GM19395 (cell line): ENCODE measurements around the gene MMRN1.
A peak's percentile ranks its signal among the peaks of the same experiment; 100 is the strongest.

Experiments used
- ATAC-seq: cut with Tn5 transposase; IDR thresholded peaks from one replicate; pipeline ENCODE4 v1.9.1; 2021; ENCODE audit warnings: mild to moderate bottlenecking, moderate library complexity; ENCODE audit not compliant: unreplicated experiment

Gene MMRN1

DNA sequence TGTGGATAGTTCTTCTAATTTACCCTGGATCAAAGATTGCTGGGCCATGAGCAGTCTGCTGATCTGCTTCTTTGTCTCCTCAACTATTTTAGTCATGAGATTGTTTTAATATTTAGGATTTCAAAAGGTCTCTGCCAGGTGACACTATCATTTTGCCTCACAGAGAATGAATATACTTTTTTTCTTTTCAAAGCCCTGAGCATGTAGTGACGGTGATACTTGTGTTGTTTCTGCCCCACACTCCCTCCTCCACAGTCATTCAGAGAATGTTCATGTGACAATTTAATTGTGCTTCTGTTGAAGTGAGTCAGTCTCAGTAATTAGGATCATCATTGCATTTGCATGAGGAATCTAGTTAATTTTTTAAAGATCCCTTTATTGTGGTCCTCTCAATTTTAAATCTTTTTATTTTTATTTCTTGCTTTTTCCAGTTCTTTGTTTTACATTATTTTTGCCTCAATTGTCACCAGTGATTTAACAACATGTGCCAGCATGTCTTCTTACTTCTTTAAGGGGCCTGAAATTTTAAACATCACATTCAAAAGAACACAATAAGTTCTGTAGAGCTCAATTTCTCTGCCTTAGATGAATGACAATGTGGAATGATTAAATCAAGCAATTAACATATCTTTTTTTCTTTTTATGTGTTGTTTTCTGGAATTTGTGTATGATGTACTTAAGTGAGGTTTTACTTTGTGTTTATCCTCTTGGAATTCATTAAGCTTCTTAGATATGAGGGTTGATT, 12.3 kb downstream of the MMRN1 start:
- ATAC-seq: no peak

DNA sequence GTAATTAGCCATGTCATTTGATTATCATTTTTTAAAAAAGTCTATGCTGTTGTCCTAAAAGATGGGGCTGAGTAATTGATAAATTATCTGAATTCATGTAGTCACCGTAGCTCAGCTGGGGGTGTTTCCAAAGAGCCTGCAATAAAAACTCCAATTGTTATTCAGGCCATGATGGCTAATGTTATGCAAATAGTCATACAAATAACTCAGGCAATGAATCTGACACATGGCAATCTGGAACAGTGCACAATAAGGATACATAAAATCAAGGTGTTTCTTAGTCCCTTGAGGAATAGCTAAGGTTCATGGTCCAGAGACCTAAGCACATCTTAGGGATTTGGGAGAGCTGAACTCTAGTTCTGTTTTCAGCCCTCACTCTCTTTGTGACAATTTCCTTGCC, 15.2 kb downstream of the MMRN1 start:
- ATAC-seq: no peak

DNA sequence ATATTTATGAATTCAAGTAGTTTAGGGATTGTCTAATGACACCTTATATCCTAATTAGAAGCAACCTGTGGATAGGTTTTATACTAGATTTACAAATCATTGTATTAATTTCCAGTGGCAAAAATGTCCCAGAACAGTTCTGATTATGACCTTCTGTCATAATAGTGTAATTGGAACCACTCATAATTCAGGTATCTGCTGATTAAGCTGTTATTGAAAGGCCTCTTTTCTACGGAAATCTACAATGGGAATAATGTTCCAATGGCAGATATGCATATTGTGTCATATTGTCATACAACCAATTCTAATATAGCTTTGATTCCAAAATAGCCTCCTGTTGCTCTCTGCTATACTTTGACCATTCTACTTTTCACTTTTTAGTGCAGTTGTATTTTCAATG, 19.0 kb downstream of the MMRN1 start:
- no peak for ATAC-seq

DNA sequence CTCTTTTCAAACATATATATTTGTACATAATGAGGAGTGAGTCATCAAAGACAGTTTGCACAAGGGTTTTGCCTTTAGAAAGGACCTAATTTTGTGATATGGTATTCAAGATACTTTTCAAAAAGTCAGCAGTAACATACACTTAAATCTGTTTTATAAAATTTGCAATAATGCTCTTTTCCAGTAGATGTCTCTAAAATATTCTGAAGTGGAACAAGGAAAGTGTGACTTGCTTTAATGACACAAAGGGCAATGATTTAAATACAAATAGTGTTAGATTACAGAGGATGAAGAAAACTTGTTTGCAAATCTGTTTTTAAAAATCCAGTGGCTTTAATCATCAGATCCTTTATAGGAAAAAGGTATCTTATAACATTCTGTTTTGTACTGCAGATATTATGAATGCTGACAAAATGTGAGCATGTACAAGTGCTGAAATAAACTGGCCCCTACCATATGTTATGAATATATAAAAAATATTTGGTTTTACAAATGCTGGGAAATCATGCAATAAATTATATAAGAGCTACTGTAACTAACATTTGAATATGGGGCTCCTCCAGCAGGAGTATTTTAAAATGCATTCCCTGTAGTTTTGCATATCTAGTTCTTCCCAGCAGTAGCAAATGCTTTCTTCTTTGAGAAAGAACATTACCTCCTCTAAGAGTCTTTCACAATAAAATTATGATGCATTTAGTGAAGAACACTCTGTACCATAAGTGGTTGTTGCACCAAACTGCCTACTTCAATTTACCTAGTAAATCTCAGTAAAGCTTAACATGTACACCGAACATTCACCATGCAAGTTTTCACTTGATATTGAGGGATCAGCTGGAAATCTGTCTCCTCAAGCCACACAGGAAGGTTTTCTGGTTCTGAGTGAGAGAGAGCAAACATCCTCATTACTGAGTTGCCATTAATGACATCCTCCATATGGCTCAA, 20.2 kb downstream of the MMRN1 start:
- no peak for ATAC-seq

DNA sequence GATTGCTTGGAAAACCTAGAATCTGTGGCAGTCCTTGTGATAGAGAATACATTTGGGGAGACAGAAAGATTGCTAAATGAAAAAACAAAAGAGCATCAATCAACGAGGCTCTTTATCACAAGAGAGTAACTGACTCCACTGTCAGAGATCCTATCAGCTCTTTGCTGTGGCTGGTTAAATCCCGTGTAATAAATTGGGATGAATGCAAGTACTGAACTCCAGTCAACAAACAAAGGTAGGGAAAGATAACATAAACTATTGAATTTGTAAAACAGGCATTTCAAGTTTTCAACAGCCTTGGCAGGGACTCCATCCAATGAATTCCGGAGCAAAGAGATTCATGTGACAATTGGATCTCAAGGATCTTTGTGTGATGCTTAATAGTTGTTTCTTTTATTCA, 21.3 kb downstream of the MMRN1 start:
- no peak for ATAC-seq

DNA sequence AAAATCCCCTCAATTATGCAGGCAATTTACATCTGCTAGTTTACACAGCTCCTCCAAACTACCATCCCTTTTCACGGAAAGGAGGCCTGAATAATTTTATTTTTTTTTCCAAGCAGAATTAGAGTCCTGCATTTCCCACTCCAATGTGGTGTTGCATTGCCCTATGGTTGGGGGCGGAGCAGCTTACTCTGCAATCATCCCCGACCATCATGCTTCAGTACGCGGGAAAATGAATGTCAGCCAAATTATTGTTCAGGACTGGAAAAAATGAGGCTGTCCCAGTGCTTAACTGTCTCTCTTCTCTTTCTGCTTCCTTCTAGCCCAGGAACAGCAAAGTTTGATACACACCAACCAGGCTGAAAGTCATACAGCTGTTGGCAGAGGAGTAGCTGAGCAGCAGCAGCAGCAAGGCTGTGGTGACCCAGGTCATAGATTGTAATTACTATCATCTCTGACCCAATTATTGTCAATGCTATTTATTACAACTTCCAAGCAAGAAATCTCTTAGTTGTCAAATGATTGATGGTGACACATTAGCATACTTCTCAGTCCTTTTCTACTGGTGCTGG, 28.3 kb downstream of the MMRN1 start:
- ATAC-seq: no peak

DNA sequence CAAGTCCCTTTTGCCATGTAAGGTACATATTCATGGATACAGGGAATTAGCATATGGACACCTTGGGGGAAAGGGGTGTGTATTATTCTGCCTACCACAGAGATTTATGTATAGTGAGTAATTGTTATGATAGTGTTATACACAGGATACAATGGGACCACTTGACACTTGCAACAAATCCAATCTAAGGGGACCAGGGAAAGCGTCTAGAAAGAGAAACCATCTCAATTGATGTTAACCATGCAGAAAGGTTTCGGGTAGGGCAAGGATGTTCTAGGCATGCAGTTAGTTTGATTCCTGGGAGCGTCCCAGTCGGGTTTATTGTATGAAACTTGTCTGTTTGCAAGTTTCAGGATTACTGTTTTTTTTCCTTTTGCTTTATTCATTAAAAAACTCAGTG, 34.2 kb downstream of the MMRN1 start:
- ATAC-seq: no peak

DNA sequence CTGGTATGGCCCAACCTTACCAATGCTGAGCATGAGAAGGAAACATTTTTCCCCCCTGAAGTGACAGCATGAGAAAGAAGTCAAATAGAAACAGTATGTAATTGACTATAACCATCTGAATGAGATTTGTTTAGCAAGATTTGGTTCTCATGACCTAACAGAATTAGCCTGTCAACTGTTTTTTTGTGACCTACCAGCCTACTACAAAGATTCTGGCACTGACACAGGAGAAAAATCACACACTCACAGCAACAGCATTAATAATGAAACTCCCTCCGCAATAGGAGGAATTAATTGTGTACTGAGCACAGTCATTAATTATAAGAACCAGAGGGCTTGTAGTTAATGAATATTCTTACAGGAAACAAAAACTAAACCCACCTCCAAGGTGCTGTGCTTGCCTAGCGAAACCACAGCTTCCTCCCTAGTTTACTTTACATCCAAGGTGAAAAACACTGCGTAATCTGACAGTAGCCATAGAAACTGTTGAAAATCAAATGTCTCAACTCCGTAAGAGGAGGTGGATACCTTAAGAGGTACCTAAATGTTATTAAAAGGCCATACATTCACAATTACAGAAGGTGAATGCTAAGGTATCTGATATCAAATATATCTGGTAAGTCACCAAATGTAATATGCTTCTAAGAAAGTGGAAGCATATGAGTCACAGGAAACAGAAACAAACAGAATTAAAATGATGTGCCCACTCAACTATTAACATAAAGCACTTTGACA, 34.9 kb downstream of the MMRN1 start:
- peak; percentile 89 for ATAC-seq

DNA sequence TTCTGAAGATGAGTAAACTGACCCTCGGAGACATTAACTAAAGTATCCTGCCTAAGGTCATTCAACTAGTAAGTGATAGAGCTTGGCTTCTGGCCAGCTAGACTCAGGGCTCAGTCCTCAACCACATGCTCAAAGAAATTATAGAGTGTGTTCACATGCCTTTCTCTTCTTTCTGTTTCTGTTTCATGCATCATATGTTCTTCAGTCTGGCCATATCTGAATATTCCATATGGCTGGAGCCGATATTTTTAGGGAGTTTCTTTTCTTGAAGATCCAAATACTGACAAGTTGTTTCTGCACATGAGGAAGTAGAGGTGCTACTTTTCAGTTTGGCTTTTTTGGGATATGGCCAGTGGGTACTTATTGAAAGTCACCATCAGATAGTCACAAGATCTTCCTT, 44.9 kb downstream of the MMRN1 start:
- ATAC-seq: no peak

DNA sequence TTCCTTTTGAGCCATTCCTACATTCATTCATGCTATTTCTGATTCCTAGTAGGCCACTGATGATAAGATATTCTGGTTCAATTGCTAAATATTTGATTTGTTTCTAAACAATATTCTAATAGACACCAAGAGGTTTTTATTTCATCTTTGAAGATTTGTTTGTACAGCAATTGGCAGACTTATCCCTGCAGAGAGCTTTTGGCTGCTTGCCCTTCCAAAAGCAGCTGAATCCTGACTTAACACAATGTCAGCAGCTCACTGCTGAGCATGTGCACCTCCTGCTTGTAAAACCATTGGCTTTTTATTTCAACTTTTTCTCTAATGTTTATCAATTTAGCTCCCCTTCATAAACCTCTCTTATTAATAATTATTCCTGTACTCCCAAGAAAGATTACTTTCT, 45.3 kb downstream of the MMRN1 start:
- ATAC-seq: no peak

DNA sequence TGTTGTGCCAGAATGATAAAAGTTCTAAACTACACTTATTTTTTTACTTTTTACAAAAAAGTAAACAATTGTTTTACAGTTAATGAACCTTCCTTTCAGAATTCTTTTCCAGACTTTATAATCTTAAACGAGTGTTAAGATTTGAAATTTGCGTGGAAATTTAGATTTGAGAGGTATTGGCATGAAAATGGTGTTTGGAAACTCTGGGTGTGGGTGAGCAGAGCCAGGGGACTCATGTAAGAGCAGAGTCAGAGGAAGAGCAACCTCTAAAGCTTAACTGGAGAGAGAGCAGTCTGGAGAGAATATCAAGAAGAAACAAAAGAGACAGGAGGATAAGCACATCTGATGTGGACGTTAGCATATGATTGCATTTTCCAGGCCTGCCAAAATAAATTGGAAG, 48.2 kb downstream of the MMRN1 start:
- no peak for ATAC-seq

DNA sequence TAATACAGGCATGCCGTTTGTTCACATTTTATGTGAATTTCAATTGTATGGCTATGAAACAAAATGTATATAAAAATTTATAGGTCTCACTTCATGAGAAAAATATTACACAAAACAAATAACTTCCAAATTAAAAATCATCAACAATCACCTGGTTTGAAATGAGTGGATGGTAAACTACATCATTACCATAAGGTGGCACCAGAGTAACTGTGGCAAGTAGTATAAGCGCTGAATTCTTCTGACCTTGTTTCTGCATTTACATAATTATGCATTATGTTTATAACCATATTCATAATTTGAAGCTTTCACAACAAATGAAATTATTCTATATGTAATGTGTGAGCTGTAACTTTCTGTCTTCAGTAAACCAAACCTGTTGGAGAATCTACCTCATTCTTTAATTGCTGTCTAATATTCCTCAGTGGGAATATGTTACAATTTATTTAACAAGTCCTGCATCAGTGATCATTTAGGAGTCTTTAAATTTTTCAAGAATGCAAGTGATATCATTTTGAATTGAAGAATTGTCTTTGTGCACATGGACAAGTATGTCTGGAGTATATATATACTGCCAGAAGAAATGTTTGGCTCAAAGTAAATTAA, 55.2 kb downstream of the MMRN1 start:
- no peak for ATAC-seq

DNA sequence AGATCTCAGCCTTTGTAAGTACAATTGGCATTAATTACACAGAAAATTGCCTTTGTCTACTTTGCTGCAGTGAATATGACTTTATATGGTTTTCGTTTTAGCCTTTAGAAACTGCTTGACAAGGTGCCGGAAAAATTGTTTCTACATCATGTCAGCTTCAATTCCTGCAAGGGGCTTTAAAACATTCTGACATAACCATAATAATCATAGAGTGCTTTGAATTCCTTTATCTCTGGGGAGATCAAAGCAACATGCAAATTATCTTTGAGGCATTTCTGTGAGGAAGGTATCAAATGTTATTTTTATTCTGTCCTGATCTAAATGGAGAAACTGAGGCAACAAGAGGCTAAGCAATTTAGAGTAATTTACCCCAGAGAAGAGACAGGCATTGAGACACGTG, 57.8 kb downstream of the MMRN1 start:
- no peak for ATAC-seq

DNA sequence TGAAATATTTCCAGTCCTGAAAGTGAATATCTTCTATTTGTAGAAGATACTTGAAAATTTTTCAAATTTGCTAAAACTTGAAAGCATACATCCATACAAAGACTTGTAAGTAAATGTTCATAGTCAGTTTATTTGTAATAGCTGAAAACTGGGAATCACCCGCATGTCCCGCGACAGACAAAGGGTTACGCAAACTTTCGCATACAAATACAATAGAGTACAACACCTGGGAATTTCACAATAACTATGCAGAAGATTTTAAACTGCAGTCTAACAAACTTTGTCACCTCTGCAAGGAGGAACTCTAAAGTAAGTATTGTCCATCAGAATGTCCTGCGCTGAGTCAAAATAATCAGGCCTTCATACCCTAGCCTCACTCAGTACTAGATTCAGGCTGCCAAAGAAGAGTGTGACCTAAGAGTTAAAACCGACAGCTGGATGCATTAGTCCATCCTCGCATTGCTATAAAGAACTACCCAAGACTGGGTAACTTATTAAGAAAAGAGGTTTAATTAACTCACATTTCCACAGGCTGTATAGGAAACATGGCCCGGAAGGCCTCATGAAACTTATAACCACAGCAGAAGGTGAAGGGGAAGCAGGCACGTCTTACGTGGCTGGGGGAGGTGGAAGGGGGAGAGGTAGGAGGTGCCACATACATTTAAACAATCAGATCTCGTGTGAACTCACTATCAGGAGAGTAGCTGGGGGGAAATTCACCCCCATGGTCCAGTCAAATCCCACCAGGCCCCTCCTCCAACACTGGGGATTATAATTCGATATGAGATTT, 60.4 kb downstream of the MMRN1 start:
- no peak for ATAC-seq

DNA sequence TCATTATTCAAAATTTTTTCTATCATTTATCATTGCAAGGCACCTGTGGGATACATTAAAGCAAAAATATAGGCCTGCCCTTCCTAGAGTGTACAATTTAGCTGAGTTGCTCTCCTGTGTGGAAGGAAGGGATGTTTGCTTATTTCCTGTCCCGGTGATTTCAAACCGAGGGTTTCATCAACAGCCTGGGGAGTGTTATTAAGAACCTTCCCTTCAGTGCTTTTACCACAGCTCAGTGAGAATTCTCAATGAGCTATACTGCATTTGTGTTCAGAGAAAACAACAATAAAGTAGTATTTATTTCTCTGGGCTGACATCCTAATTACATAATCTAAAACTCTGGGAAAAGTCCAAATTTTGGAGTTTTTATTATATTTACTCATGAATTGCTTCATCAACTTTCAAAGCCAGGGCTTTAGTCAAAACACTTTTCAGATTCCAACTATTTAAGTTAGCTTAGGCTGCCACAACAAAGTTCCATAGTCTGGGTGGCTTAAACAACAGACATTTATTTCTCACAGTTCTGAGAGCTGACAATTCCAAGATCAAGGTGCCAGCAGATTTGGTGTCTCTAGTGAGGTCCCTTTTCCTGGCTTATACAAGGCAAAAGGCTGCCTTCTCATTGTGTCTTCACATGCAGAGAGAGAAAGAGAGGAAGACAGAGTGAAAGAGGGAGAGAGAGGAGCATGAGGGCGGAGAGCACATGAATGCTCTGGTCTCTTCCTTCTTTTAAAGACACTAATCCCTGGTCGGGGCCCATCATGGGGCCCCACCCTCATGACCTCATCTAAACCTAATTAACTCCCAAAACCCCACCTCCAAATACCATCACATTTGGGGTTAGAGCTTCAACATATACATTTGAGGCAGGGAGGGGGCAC, 62.6 kb downstream of the MMRN1 start:
- ATAC-seq: no peak

DNA sequence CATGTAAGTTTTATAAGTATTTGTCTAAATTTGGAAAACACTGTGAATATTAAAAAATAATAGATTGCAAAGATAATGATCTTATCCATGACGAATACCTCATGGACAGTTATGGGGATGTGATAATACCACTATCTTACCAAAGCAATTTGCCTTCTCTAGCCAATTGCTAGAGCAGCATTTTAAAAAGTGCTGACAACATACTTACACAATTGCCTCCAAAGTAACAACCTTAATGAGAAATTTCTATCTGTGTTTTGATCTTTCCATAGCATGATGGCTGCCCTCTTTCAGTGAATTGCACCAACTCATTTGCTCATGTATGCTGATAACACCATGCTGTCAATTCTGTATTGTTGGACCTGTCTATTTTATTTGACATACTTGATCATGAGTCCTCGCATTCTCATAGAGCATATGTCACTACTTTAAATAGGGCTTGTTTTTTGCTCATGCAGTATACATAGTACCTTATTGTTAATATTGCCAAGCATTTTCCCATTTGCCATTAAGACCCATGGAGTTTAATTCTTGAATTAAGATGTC, 87.2 kb downstream of the MMRN1 start:
- ATAC-seq: no peak

DNA sequence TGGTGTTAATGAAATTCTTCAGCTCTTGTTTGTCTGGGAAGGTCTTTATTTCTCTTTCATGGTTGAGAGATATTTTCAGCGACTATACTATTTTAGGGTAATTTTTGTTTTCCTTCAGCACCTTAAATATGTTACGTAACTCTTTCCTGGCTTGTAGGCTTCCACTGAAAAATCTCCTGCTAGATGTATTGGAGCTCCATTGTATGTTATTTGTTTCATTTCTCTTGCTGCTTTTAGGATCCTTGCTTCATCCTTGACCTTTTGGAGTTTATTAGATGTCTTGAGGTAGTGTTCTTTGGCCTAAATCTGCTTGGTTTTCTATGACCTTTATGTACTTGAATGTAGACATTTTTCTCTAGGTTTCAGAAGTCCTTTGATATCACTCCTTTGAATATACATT, 93.6 kb downstream of the MMRN1 start:
- ATAC-seq: no peak

DNA sequence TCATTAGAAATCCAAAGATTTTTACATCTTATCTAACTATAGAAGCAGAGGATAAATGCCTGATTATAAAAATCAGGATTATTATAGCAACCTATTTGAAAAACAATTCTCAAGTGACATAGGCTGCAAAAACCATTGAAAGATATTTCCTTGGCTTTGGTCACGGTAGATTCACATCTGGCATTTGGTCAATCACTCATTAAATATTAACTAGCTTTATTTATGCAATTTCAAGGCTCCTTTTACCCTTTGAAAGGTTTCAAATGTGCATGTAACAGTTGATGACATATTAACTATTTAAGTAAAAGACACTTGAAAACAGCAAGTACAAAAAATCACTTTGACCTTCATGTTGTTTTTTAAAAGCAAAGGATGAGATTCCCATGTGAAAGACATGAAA, 98.1 kb downstream of the MMRN1 start:
- ATAC-seq: no peak
